HG02610 (cell line): ENCODE results near the gene GPBAR1.
"Not testable (repeated sequence)": the region's sequence is repeated elsewhere in the genome, so short reads cannot be mapped to it uniquely, and the experiment has no call there.

ENCODE experiments used
- ATAC-seq: cut with Tn5 transposase; IDR thresholded peaks from one replicate; pipeline ENCODE4 v1.9.1; 2021; ENCODE audit warnings: mild to moderate bottlenecking, moderate library complexity; ENCODE audit not compliant: unreplicated experiment

The GPBAR1 gene

DNA sequence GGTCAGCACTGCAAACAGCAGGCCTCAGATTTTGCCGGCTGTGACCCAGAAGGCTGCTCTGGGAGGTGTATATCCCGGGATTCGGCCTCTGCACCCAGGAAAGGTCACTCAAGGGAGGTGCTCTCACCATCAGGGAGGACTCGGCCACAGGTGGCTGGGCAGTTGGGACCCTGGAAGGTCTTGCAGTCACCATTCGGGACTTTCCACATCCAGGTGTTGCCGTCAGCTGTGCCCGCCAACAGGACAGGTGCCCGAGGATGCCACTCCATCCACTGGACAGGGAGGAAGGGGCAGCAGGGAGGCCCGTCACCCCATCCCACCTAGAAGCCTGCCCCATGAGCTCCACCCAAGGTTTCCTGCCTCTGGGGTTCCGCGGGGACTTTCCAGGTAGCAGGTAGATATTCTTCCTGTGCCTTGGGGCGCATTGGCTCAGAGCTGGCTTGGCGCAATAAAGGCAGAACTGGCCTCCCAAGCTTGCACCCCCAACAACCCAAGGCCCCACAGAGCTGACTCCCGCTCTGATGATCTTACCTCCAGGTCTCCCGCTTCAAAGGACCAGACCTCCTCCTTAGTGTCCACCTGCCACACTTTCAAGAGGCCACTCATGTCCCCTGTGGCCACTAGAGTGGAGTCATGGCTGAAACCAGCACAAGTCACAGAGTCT is 5.6 kb downstream of the GPBAR1 start:
- ATAC-seq: no peak

DNA sequence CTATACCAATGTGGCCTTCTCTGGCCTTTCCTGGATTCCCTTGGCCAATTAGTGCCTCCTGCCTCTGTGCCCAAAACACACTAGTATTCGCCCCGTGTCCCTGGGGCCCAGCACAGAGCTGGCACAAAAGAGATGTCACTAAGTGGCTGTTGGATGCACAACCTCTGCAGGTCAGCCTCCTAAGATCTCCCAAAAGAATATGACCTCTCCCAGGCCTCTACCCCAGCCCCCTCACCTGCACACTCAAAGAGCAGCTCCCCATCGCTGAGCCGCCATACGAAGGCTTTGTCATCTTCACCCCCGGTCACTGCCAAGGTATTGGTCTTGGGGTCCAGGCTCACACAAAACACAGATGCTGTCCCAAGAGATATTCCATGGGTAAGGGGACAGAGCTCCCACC is 6.4 kb downstream of the GPBAR1 start:
- ATAC-seq: no peak

DNA sequence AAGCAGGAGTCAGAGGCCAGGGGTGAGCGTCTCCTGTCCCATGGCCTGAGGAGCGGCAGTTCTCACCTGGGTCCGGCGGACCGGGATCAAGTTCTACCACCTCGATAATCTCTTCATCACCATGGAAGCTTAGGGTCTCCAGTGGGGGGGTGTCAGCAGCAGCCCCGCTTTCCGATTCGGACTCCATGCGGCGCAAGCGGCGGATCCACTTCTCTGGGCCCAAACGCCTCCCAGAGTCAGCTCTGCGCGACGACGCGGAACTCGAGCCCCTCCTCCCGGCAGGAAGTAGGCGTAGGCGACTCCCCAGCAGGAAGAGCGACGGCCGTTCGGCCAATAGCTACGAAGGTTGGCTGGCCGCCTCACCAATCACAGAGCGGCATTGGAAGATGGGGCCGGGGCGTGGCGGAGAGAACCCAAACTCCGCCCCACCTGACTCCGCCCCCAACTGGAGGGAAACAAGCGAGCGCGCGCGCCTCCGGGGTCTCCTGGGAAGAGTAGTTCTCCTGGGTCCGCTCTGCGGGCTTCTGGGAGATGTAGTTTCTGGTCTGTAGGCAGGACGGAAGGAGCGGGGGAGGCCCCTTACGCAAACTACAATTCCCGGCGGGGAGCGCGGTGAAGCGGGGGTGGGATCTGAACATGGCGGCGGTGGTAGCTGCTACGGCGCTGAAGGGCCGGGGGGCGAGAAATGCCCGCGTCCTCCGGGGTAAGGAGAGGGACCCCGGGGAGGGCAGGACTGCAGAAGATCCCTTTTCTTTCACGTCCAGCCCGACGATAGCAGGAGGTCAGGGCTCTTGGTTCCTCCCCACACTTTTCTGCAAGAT is 9.3 kb downstream of the GPBAR1 start, which contains the start of the genes AAMP and PNKD:
AAMP (minus strand) TSS at position 238 of the 821 bp plus-strand sequence; CDS start at position 187, 51 bp downstream.
PNKD (plus strand) TSS at position 620 of the 821 bp plus-strand sequence; CDS start at position 637, 17 bp downstream.
- peak; percentile 92 for ATAC-seq

DNA sequence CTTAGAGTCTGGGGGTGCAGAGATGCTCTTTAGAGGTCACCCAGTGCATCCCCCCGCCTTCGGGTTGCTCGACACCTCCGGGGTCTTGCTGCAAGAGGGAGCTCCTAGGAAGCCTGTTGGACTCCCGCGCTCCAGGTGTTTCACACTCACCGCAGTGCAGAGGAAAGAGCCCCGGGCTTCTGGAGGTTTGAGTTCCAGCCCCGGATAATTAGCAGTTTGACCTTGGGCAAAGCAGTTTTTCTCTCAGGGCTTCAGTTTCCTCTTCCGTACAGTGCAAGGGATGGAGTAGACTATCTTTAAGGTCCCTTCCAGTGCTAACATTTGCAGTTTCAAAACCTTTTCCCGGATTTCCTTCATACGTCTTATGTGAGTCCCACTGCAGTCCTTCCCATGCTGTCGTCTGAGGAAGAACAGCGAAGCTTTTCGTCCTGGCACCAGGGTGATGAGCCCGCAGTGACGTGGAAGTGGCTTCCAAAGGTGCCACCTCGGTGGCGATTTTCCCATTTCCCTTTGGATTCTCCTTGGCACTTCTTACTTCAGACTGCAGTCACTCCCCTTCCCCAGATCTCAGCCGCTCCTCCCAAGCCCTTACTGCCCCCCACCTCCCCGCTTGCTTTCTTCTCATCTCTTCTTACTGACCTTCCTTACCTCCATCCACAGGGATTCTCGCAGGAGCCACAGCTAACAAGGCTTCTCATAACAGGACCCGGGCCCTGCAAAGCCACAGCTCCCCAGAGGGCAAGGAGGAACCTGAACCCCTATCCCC is 10.1 kb downstream of the GPBAR1 start:
- no peak for ATAC-seq

GRCh38 chr2:218271487-218271797 is 10.6 kb downstream of the GPBAR1 start:
- no peak for ATAC-seq

- ATAC-seq: no peak
Observed at GRCh38 chr2:218271865-218272530, 11.2 kb downstream of the GPBAR1 start.

GRCh38 chr2:218272531-218273212 is 11.9 kb downstream of the GPBAR1 start:
- no peak for ATAC-seq

DNA sequence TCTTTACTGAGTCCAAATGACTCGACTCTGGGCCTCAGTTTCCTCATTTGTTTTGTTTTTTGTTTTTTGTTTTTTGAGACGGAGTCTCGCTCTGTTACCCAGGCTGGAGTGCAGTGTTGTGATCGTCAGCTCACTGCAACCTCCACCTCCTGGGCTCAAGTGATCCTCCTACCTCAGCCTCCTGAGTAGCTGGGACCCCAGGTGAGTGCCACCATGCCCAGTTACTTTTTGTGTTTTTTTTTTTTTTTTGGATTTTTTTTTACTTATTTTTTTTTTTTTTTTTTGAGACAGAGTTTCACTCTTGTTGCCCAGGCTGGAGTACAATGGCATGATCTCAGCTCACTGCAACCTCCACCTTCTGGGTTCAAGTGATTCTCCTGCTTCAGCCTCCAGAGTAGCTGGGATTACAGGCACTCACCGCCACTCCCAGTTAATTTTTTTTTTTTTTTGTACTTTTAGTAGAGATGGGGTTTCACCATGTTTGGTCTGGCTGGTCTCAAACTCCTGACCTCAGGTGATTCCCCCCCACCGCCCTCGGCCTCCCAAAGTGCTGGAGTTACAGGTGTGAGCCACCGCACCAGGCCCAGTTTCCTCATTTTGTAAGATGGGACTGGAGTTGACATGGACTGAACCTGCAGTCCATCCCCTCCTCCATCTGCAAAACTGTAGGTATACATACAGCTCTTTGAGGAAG is 12.5 kb downstream of the GPBAR1 start:
- not testable (repeated sequence) for ATAC-seq

DNA sequence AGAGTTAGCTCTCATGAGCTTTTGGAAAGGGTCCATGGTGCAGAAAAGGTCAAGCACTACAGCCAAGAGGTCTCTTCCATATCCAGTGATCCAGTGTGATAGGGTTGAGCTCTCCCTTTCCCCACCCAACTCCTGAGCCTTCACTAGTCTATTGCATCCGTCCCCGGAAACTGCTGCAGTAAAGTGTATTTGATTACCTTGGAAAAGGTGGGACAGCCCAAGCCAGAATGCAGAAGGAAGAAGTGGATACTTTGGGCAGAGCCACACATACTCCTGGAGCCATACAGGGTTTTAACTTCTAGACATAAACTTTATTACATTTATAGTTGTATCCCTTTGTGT is 13.1 kb downstream of the GPBAR1 start:
- ATAC-seq: no peak

DNA sequence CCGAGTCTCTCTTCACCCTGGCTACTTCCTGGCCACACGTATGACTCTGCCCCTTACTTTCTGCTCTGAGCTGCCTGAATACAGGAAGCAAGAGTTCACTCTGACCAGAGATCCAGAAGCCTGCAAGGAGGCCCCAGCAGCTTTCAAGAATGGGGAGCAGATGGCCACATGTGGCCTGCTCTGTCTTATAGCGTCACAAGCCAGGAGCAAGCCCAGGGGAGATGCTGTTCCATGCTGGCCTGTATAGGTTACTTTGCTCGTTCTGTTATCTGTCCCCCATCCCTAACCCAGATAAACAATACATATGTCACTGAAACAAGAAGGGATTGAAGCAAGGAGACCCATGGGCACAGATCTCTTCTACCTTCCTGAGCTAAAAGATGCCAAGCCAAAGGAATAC is 13.8 kb downstream of the GPBAR1 start:
- no peak for ATAC-seq

- ATAC-seq: no peak
Observed at GRCh38 chr2:218275371-218276072, 14.7 kb downstream of the GPBAR1 start.

DNA sequence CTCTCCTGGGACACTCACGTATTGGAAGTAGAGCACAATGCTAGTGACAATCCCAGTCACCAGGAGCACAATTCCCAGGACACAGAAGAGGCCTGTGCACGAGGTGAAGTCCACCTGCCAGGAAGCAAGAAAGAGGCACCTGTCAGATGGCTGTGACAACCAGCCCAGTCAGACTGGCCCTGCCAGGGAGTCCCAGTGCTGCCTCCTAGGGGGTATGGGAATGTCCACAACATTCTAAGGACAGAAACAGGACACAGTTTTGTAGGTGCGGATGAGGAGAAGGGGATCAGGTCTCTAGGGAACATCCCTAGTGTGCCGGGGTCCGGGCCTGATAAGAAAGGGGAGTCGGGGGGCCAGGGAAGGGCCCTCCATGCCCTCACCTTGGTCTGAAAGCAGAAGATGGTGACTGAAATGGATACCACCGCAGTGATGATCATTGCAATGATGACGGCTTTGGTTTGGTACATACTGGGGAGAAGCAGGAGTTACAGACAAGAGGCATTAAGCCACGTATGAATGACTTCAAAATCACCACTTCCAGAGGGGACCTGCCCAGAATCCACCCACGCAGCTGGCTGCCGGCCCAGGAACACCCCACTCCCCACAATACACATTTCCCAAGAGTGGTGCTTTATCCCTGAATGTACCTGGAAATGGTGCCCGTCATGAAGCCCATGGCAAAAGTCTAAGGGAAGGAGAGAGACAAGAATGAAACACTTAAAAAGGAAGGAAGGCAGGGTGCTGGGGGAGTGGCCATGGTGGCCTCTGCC is 16.4 kb downstream of the GPBAR1 start:
- ATAC-seq: no peak

- no peak for ATAC-seq
Observed at GRCh38 chr2:218277921-218278320, 17.1 kb downstream of the GPBAR1 start.

DNA sequence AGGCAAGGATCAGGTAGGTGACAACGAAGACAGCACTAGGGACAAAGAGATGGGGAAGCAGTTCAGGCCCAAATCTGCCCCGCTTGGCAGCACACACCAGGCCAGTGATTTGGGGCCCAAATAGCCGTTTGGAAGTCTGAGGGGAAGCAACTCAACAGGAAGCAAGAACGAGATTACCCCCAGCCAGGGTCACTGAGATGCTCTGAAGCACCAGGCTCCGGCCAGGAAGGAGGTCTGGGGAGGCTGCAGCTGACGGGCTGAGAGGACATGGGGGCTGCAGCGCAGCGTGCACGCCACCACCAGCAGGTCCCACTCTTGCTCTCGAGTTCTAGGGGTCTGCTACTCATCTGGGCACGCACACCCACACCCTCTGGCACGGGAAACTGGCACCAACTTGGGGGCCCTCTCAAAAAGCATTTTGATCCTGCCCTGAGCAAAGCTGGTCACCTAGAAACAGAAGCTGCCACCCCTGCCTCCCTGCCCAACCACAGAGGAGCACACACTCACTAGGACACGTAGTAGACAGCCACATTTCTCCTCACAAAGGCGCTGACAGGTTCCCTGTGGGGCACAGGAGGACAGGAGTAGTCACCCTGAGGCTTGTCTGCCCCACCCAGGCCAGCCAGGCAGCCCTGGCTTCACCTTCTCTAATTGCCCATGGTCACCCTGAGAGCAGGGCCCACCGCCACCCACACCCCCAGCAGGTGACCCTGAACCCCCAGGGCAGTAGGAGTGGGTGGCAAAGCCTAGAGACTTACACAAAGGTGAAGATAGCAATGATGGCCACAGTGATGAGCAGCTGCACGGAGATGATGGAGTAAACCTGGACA is 17.9 kb downstream of the GPBAR1 start:
- no peak for ATAC-seq

DNA sequence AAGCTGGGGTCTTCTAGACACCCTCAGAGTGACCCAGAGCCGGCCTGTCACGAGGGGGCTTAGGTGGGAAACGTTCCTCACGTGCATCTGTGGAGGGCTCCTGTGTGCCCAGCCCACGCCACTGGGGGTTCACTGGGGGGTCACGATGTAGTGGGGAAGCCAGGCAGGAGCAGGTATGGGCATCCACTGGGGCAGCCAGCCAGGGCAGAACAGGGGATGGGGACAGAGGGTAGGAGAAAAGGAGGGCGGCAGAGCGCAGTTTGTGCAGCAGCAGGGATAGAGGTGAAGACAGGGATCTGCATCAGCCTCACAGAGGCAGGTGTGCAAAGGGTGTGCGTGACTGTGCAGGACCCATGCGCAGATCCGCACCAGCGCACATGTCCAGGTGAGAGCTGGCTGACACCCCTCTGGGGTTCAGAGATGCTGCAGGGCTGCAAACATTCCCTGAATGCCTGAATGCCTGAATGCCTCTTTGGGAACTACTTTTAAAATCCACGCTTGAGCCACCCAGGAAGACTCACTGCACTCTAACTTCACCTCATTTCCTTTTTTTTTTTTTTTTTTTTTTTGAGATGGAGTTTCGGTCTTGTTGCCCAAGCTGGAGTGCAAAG is 19.6 kb downstream of the GPBAR1 start:
- ATAC-seq: no peak

- no peak for ATAC-seq
Observed at GRCh38 chr2:218281449-218281848, 20.6 kb downstream of the GPBAR1 start.
